Daoy (cell line): ENCODE data around the gene MPHOSPH9. TPM values are rescaled to one million over a fixed set of nuclear protein-coding genes. Genes with fewer than 3 reads are reported as not detected.

Experiments used
- total RNA-seq: library from RNA; depleted of rRNA; stranded (reverse); fragments of >200 nt; shearing (Covaris generic); gene quantifications from 2 replicates; pipeline ENCODE4 v1.2.3, GENCODE V29; 2014; rRNA removed

MPHOSPH9 gene
- total RNA-seq, 1 experiment from 2014 or later = 54.3 TPM

Other genes with a start within 250 kb of the MPHOSPH9 start
- 1.1 and 1.4 TPM in 2 replicates for gene PITPNM2, start 82.1 kb downstream of the MPHOSPH9 start, total RNA-seq
- gene MTRFR, start 295 bp upstream of the MPHOSPH9 start, total RNA-seq = 10.4 and 14.2 TPM in 2 replicates
- 78.0 and 102 TPM in 2 replicates for gene CDK2AP1, start 38.7 kb upstream of the MPHOSPH9 start, total RNA-seq
- 27.0 and 29.7 TPM in 2 replicates for gene SBNO1, start 131.7 kb upstream of the MPHOSPH9 start, total RNA-seq
- 32.3 and 35.6 TPM in 2 replicates for gene KMT5A, start 151.0 kb upstream of the MPHOSPH9 start, total RNA-seq
- gene RILPL2, start 203.5 kb upstream of the MPHOSPH9 start, total RNA-seq = 2.3 and 2.7 TPM in 2 replicates
- gene SNRNP35, start 225.0 kb upstream of the MPHOSPH9 start, total RNA-seq = 6.4 and 21.5 TPM in 2 replicates